ENCODE results near the gene CFAP90. TPM values are rescaled to one million over a fixed set of nuclear protein-coding genes. Genes with fewer than 3 reads are reported as not detected.

The CFAP90 gene
- total RNA-seq, 1 donor from 2014 or later = 0.68 TPM

GRCh38 chr5:7872517-7873130, 21.7 kb upstream of the CFAP90 start:
- Mint-ChIP-seq H3K27me3 (ENCODE audit: low read depth) (no peaks in the 10 kb centered on the region), H3K27ac (ENCODE audit: unreplicated experiment) (no peak overlapping the region), H3K4me3 (peak overlapping the region; percentile 14), H3K36me3 (ENCODE audit: low read depth) (peaks cover 4% of the 10 kb centered on the region), H3K9me3 (no peaks in the 10 kb centered on the region), H3K4me1 (peaks cover 24% of the 10 kb centered on the region)
- no peak for DNase-seq (ENCODE audit: low read depth, low spot score)
- TF ChIP-seq CTCF (conservative IDR thresholded peaks at IDR 0.05) = no peak

DNA sequence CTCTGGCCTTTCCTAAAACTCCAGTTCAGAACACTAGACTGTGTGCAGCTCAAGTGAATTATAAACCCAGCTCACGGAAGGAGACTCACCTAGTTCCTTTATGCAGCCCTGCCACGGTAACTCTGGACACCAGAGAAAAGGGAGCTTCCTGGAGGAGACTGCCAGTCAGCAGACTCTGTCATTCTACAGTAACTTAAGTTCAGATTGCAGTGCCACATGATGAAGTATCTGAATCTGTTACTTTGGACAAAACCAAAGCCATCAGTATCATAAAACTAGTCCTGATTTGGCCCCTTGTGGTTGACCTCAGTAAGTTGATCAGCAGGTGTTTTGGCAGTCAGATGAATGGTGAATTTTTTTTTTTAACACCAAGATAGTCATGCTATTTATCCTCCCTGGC, 20.7 kb upstream of the CFAP90 start:
- TF ChIP-seq CTCF (conservative IDR thresholded peaks at IDR 0.05) = no peak
- H3K27me3 Mint-ChIP-seq (ENCODE audit: low read depth) = no peaks in the 10 kb centered on the region
- DNase-seq (ENCODE audit: low read depth, low spot score) = no peak
- H3K4me3 Mint-ChIP-seq = peak overlapping the region; percentile 48
- H3K4me1 Mint-ChIP-seq = peaks cover 32% of the 10 kb centered on the region
- no peak overlapping the region for H3K27ac Mint-ChIP-seq (ENCODE audit: unreplicated experiment)
- H3K36me3 Mint-ChIP-seq (ENCODE audit: low read depth) = peaks cover 4% of the 10 kb centered on the region
- no peaks in the 10 kb centered on the region for H3K9me3 Mint-ChIP-seq

- Mint-ChIP-seq H3K4me3 (peak overlapping the region; percentile 90), H3K27me3 (ENCODE audit: low read depth) (no peaks in the 10 kb centered on the region), H3K9me3 (no peaks in the 10 kb centered on the region), H3K27ac (ENCODE audit: unreplicated experiment) (no peak overlapping the region), H3K4me1 (peaks cover 38% of the 10 kb centered on the region), H3K36me3 (ENCODE audit: low read depth) (no peaks in the 10 kb centered on the region)
- no peak for TF ChIP-seq CTCF (conservative IDR thresholded peaks at IDR 0.05)
- no peak for DNase-seq (ENCODE audit: low read depth, low spot score)
Measured at GRCh38 chr5:7869474-7870136, 18.7 kb upstream of the CFAP90 start.

GRCh38 chr5:7868773-7869473, 18.0 kb upstream of the CFAP90 start, which contains the start of the genes FASTKD3 and MTRR:
Gene FASTKD3, minus strand, starts transcription at chr5:7869031. Its CDS starts 948 bp downstream, at chr5:7868083.
Gene MTRR, plus strand, starts transcription at chr5:7869148. Its CDS starts 1,647 bp downstream, at chr5:7870795.
- peaks cover 38% of the 10 kb centered on the region for H3K4me1 Mint-ChIP-seq
- peak; percentile 80 for DNase-seq (ENCODE audit: low read depth, low spot score)
- H3K9me3 Mint-ChIP-seq = no peaks in the 10 kb centered on the region
- H3K4me3 Mint-ChIP-seq = peak within 1 kb of the TSS; percentile 92
- no peak for TF ChIP-seq CTCF (conservative IDR thresholded peaks at IDR 0.05)
- H3K36me3 Mint-ChIP-seq (ENCODE audit: low read depth) = no peaks in the 10 kb centered on the region
- no peaks in the 10 kb centered on the region for H3K27me3 Mint-ChIP-seq (ENCODE audit: low read depth)
- H3K27ac Mint-ChIP-seq (ENCODE audit: unreplicated experiment) = peak within 1 kb of the TSS; percentile 20

DNA sequence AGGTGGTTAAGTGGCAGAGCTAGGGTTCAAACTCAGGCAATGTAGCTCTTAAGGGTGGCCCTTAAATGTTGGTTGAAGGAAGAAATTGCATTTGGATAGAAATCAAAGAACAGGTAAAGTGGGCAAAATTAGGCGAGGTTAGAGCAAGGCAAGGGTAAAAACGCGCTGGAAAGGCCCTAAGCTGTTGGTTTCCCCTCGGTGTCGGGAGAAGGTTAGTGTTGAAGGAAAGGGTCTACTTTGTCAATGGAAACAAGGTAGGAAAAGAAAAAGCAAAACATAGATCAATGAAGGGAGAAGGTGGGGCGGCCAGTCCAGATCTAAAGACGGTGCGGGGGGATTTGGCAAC, 17.5 kb upstream of the CFAP90 start:
- TF ChIP-seq CTCF (conservative IDR thresholded peaks at IDR 0.05) = no peak
- Mint-ChIP-seq H3K27ac (ENCODE audit: unreplicated experiment) (peak overlapping the region; percentile 20), H3K27me3 (ENCODE audit: low read depth) (no peaks in the 10 kb centered on the region), H3K9me3 (no peaks in the 10 kb centered on the region), H3K36me3 (ENCODE audit: low read depth) (no peaks in the 10 kb centered on the region), H3K4me3 (peak overlapping the region; percentile 92), H3K4me1 (peaks cover 38% of the 10 kb centered on the region)
- DNase-seq (ENCODE audit: low read depth, low spot score) = peak; percentile 12

Measured in neural crest cell (in vitro differentiated cells).